Activated effector memory CD4-positive, alpha-beta T cell treated with Interleukin-2 at 50 U/mL for 16 hours (primary cell): ENCODE measurements around the gene PTPRU.

Experiments used
- DNase-seq: peaks from one replicate; pipeline ENCODE4 v3.0.0-alpha.2; 2020

PTPRU gene

GRCh38 chr1:29247571-29248273, 11.4 kb downstream of the PTPRU start:
- DNase-seq, result no peak

GRCh38 chr1:29248409-29248808, 12.1 kb downstream of the PTPRU start:
- no peak for DNase-seq

GRCh38 chr1:29249170-29249691, 12.9 kb downstream of the PTPRU start:
- no peak for DNase-seq

GRCh38 chr1:29249951-29250581, 13.7 kb downstream of the PTPRU start:
- no peak for DNase-seq

GRCh38 chr1:29251164-29252124, 15.1 kb downstream of the PTPRU start:
- no peak for DNase-seq

- DNase-seq, result no peak
Measured at GRCh38 chr1:29253180-29253579, 16.9 kb downstream of the PTPRU start.

- DNase-seq, result no peak
Measured at GRCh38 chr1:29254346-29254745, 18.0 kb downstream of the PTPRU start.

GRCh38 chr1:29255134-29255666, 18.9 kb downstream of the PTPRU start:
- no peak for DNase-seq

- DNase-seq, result no peak
Measured at GRCh38 chr1:29256394-29256793, 20.1 kb downstream of the PTPRU start.

GRCh38 chr1:29256979-29257804, 20.9 kb downstream of the PTPRU start:
- DNase-seq, result no peak

- DNase-seq, result no peak
Measured at GRCh38 chr1:29258189-29258975, 22.1 kb downstream of the PTPRU start.

- no peak for DNase-seq
Measured at GRCh38 chr1:29258976-29259801, 22.9 kb downstream of the PTPRU start.

- peak; percentile 8 for DNase-seq
Measured at GRCh38 chr1:29259802-29260441, 23.6 kb downstream of the PTPRU start.

GRCh38 chr1:29260531-29260930, 24.2 kb downstream of the PTPRU start:
- DNase-seq, result no peak

GRCh38 chr1:29264773-29265389, 28.6 kb downstream of the PTPRU start:
- no peak for DNase-seq

- DNase-seq, result no peak
Measured at GRCh38 chr1:29266912-29267311, 30.6 kb downstream of the PTPRU start.

GRCh38 chr1:29267321-29268070, 31.2 kb downstream of the PTPRU start:
- DNase-seq, result no peak

- no peak for DNase-seq
Measured at GRCh38 chr1:29269382-29269781, 33.1 kb downstream of the PTPRU start.
